H1 (cell line): ENCODE data around the gene AP2A1. TPM values are rescaled to one million over a fixed set of nuclear protein-coding genes. Genes with fewer than 3 reads are reported as not detected.

Experiments used
- HDAC6 ChIP-seq: IDR thresholded peaks from one replicate; pipeline ENCODE4 v1.7.1; 2012; ENCODE audit warnings: low read depth, mild to moderate bottlenecking, inconsistent platforms, low read length, moderate library complexity
- JUN ChIP-seq: IDR thresholded peaks from 2 replicates; pipeline ENCODE4 v1.6.1; 2011; ENCODE audit warnings: low read depth, mild to moderate bottlenecking, improper control_type of control experiment, low read length
- KDM5A ChIP-seq: fragments of 200-600 bp; IDR thresholded peaks from 2 replicates; pipeline ENCODE4 v1.7.1; 2012; ENCODE audit warnings: mild to moderate bottlenecking, low read length, inconsistent platforms, mixed read lengths
- MAFK ChIP-seq: IDR thresholded peaks from 2 replicates; pipeline ENCODE4 v1.6.1; 2012; ENCODE audit warnings: low read depth, mild to moderate bottlenecking, improper control_type of control experiment, low read length
- POLR2A ChIP-seq, 2 experiments: IDR thresholded peaks; 1 replicate in 1 of 2; 2 replicates in 1 of 2; pipeline ENCODE4 v1.6.1; 2011; ENCODE audit warnings: low read depth in 2 of 2, low read length in 2 of 2, mild to moderate bottlenecking in 2 of 2; ENCODE audit errors: control extremely low read depth in 1 of 2
- SUZ12 ChIP-seq: fragments of 200-600 bp; sonication (generic); IDR thresholded peaks from 2 replicates; pipeline ENCODE4 v1.6.1; 2012; ENCODE audit warnings: mild to moderate bottlenecking, inconsistent platforms, low read length, moderate library complexity, mixed read lengths
- TAF1 ChIP-seq: IDR thresholded peaks from 2 replicates; pipeline ENCODE4 v1.6.1; 2011; ENCODE audit warnings: mild to moderate bottlenecking, low read depth, low read length
- TBP ChIP-seq: IDR thresholded peaks from 2 replicates; pipeline ENCODE4 v1.6.1; 2011; ENCODE audit warnings: low read depth, low read length, improper control_type of control experiment
- TCF12 ChIP-seq: IDR thresholded peaks from 2 replicates; pipeline ENCODE4 v1.6.1; 2011; ENCODE audit warnings: low read depth, mild to moderate bottlenecking, low read length
- polyA plus RNA-seq, 7 experiments: library from polyadenylated mRNA; depleted of rRNA in 3 of 7; stranded (reverse) in 5 of 7; unstranded in 2 of 7; fragments of >200 nt in 5 of 7; fragments of 200-250 nt in 2 of 7; gene quantifications; 1 replicate in 5 of 7; 2 replicates in 1 of 7; 4 replicates in 1 of 7; pipeline versions ENCODE4 v1.2.1 to v1.2.3, GENCODE V29; 2011 to 2013; ENCODE audit warnings: missing spikeins in 2 of 7, mixed read lengths in 2 of 7
- total RNA-seq: library from RNA; stranded (reverse); fragmentation: NEBNext Ultra II Directional; extraction: Animal tissue kit (Norgen Biotek cat#: 25700); gene quantifications from 2 replicates; pipeline ENCODE4 v1.2.1, GENCODE V29; 2021
- TF ChIP-seq, protein P1 (sequence below): IDR thresholded peaks from 2 replicates; pipeline ENCODE4 v1.6.1; 2012; ENCODE audit warnings: inconsistent platforms

AP2A1 gene
- total and polyA plus RNA-seq, 2 of the 8 experiments (the other 6 are each of a cell fraction or from before 2014, with no cell fraction given): 105 to 106 TPM

DNA sequence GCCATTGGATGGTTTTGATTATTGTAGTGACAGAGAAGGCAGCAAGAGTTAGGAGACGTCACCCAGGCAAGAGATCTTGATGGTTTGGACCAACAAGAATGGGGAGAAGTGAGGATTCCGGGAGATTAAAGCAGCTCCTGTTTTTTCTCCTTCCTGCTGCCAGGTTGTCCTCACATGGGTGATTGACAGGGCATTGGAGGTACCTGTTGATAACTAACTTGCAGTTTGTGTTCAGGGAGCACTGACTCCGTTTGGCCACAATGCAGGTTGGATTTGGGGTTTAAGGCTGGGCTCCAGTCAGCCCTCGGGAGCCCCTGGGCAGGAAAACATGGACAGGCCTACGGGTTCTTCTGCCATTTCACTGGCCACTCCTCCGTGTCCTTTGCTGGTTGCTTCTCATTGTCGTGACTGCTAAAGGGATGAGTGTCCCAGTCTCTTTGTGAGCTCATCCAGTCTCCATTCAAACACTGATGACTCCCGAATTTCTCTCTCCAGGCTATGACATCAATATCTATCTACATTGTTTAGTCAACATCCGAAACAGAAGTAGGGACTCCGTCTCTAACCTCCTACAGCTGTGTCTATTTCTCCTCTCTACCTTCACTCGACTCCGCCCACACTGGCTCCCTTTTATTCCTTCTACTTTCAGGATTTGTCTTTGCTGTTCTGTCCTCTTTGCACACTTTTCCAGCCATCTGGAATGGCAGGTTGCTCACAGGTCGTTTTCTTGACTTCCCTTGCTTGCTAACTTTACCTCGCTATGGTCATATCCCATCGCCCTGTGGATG is 82.8 kb downstream of the AP2A1 start (continued):
- TF ChIP-seq POLR2A (IDR thresholded peaks at IDR 0.05; ENCODE audit: control extremely low read depth in 1 of 2, low read depth in 2 of 2, low read length in 2 of 2) (no peak; a peak in 1 of 3 replicates), MAFK (no peak), SUZ12 (no peak), KDM5A (no peak), TAF1 (no peak), HDAC6 (no peak), JUN (no peak), TCF12 (no peak), TBP (no peak)
- TF ChIP-seq, protein P1, sequence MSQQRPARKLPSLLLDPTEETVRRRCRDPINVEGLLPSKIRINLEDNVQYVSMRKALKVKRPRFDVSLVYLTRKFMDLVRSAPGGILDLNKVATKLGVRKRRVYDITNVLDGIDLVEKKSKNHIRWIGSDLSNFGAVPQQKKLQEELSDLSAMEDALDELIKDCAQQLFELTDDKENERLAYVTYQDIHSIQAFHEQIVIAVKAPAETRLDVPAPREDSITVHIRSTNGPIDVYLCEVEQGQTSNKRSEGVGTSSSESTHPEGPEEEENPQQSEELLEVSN: no peak
